ENCODE results near the gene NDUFV2.

NDUFV2 gene

DNA sequence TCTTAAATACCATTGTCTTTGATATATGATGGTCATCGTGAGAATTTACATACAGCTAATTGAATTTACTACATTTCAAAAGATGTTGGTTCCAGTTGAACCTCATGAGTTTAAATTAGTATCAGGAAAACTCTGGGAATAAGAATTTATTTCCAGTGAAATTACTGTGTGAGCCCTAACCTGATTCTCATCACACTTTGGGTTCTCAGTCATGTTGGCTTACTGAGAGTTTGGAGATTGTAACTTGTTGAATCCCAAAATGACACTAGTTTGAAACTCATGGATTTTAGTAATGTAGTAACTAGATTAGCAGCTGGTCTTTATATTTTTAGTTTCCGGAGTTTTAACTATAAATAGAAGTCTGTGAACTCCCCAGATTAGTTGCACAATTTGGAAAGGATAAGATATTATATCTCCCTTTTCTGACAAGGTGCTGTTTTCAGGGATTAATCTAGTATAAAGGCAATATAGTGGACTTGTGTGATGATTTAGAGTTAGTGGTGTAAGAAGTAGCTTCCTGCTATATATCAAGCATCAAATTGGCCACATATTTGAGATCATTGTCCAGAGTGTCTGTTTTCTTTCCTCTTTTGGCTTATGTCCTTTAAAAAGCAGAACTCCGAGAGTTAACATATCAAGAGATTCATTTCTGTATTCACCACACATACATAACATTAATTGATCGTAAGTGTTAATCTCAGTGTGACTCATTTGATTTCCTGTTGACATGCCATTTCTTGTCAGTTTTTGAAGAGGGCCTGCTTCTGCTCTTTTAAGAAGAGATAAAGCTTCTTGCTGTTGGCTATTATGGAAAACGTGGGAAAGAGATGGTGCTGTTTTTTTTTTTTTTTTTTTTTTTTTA lies 15.7 kb downstream of the NDUFV2 start:
- DNase-seq (ENCODE audit: low spot score) = peak; percentile 34

DNA sequence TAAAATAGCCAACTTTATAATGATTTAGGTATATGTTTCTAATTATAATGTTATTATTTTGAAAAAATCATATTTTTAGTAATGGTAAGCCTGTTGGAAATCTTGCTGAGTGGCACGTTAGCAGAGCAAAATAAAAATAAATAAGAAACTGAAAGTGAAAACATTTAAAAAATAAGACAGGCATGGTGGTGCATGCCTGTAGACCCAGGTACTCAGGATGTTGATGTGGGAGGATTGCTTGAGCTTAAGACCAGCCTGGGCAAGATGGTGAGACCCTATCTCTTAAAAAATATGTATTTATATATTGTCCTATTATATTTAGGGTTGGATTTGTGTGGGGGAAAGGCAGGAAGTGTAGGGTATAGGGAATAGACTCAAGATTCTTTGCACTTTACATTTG lies 18.3 kb downstream of the NDUFV2 start:
- DNase-seq (ENCODE audit: low spot score) = no peak

DNA sequence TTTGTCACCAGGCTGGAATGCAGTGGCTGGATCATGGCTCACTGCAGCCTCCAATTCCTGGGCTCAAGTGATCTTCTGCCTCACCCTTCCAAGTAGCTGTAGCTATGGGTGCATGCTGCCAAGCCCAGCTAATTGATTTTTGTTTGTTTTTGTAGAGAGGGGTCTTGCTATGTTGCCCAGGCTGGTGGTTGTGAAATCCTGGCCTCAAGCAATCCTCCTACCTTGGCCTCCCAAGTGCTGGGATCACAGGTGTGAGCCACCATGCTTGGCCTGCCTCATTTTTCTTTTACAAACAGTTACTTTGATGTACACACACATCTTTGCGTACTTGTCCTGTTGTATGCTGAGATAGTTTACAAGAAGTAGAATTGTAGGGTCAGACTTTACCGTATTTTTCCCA lies 21.0 kb downstream of the NDUFV2 start:
- DNase-seq (ENCODE audit: low spot score) = no peak

DNA sequence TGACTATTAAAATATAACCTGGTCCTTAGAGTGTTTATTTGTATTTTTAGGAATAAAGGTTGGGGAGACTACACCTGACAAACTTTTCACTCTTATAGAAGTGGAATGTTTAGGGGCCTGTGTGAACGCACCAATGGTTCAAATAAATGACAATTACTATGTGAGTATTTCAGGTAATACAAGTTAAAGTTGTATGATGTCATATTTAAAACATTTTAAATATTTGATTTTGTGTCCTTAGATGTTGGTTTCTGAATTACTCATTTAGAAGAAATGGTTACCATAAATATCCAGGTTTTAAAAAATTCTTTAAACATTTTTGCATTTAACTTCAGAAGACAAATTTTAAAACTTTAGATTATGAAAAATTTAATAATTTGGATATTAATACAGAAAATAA lies 22.3 kb downstream of the NDUFV2 start:
- DNase-seq (ENCODE audit: low spot score) = no peak

DNA sequence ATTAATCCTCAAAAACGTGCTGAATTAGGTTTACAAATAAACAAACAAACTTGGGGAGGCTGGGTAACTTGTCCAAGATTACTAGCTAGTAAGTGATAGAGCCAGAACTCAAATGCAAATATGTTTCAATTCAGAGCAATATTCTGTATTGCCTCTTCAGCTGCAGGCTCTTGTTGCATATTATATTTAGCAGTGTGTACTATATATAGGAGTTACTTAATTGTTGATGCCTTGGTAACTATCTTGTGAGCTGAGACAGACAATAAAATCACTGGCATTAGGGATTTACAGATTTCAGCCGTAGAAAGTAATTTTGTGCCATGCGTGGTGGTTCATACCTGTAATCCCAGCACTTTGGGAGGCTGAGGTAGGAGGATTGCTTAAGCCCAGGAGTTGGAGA lies 23.8 kb downstream of the NDUFV2 start:
- DNase-seq (ENCODE audit: low spot score) = no peak

DNA sequence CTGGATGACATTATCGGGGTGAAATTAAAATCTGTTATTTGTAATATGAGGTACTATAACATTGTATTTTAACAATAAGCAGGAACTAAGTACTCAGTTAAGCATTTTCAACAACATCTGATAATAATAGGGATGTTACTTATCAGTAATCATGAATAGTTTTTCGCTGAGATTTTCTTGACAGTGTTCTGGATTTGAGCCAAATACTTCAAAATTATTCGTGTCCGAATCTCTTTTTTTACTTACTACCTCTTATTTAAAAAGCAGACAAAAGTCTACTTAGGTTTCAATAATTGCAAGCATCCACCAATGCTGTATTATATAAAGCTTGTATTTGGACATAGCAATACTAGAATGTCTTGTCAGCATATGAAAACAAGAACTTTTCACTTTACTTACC lies 27.7 kb downstream of the NDUFV2 start:
- DNase-seq (ENCODE audit: low spot score) = no peak

DNA sequence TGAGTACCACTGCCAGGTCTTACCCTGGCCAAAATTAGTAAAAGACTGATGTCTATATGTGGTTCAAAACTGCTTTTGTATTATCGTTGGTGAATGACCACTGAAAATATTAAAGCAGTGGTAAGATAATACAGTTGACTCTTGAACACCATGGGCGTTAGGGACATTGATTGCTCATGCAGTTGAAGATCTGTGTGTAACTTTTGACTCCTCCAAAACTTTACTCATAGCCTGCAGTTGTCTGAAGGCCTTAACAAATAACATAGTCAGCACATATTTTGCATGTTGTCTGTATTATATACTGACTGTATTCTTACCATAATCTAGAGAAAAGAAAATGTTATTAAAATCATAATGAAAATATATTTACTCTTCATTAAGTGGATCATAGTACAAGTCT lies 28.3 kb downstream of the NDUFV2 start:
- no peak for DNase-seq (ENCODE audit: low spot score)

DNA sequence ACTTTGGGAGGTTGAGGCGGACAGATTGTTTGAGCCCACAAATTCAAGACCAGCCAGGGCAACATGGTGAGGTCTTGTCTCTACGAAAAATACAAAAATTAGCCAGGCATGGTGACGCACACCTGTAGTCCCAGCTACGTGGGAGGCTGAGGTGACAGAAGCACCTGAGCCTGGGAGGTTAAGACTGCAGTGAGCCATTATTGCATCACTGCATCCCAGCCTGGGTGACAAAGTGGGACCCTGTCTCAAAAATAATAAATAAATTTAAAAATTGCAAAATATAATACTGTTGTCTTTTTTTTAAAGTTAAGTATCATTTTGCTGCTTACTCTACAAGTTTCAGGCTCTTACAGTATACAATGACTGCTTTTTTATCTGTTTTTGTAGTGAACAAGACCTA lies 30.1 kb downstream of the NDUFV2 start:
- no peak for DNase-seq (ENCODE audit: low spot score)

DNA sequence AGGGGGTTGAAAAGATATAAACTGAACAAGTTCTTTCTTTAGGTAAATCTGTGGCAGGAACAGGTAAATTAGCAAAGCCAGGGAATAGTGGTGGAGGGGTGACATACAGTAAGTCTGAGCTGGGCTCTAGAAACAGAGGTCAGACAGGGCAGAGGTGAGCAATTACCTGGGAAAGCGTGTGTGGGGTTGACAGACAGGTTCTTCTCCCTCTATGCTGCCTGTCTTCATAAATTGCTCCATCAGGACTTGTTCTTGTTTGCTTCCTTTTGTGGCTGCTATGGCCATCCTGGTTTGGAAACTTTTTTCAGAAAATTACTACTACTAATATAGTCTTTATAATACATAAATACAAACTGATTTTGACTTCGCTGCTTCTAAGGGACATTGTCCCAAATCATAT lies 30.7 kb downstream of the NDUFV2 start:
- DNase-seq (ENCODE audit: low spot score) = no peak

DNA sequence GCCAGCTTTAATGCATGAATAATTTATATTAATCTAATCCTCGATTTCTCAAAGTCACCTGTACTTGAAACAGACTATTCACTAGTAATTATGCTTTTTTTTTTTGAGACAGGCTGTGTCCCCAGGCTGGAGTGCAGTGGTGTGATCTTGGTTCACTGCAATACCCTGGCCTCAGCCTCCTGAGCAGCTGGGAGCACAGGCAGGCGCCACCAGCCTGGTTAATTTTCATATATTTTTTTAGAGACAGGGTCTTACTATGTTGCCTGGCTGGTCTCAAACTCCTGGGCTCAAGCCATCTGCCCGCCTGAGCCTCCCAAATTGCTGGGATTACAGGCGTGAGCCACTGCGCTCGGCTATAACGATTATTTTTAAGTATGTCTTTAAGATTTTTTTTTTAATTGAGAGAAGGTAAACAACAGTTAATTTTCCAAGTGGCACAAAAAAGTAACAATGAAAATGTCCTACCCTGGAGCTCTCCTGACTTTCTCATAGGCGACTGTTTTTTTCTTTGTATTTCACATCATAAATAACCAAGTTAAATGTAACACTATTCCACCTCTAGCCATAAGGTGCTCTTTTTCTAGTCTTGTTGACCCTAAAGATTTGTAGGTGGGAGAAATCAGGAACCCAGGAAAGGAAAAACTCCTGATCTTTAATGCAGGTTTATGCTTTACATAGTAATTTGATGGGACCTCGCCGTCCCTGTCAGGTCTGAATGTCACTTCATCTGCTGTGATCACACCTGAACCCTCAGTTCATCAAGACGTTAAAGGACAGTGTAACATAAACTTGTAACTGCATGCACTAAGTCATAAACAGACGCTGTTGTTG lies 32.8 kb downstream of the NDUFV2 start:
- no peak for DNase-seq (ENCODE audit: low spot score)

DNA sequence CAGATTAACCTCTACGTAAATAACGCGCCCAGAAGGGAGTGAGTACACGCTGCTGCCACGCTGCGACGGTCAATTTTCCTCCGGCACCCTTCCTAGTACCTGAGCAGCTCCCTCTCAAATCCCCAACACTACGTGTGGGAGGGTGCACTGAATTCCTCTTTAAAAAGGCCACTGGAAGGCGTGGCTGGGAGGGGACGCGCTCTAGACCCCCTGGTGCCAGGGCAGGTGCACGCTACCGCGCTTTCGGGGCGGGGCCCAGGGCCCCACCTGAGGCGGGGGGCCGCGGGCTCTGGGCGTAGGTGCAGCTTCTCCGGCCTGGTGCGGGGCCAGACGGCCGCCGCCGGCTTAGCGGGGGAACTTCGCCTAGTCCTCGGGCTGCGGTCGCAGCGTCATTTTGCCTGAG lies 33.4 kb downstream of the NDUFV2 start:
- DNase-seq (ENCODE audit: low spot score) = peak; percentile 57

DNA sequence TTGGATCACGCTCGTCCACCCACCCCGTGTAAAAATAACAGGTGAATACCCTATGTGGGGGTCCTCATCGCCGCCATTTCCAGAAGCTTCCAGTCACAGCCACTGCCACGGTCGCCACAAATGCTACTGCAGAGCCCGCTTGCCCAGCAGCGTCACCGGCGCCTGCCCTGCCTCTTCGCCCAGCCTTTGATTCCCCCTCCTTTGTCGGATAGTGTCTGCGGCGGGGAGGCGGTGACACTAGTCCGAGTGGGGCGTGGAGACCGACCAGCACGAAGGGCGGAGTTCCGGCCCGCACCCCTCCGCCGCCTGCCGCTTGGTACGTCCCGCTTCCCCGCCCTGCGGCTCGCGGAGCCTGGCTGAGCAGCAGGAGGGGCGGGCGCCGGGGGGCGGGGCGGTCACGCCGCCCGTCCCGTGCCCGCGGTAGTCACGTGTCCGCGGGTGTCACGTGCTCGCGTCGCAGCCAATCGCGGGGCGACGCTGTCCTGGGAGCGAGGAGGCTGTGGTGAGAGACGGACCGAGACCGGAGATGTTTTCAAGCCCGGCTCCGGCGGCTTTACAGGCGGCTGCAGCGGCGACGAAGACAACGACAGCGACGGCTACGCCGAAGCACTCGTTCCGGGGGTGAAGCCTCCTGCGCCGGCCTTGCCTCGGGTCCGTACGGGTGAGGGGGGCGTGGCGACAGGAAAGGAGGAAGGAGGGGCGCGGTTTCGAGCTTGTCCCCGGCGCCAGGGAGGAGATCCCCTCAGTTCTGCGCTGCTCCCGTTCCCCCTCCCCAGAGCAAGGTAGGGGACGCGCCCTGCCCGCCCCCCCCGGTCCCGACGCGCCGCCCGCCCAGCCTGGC lies 34.0 kb downstream of the NDUFV2 start, which contains the start of gene ANKRD12:
ANKRD12 (plus strand) TSS at position 467 of the 841 bp plus-strand sequence. CDS start 45,652 bp downstream, outside the sequence.
- peak; percentile 96 for DNase-seq (ENCODE audit: low spot score)

DNA sequence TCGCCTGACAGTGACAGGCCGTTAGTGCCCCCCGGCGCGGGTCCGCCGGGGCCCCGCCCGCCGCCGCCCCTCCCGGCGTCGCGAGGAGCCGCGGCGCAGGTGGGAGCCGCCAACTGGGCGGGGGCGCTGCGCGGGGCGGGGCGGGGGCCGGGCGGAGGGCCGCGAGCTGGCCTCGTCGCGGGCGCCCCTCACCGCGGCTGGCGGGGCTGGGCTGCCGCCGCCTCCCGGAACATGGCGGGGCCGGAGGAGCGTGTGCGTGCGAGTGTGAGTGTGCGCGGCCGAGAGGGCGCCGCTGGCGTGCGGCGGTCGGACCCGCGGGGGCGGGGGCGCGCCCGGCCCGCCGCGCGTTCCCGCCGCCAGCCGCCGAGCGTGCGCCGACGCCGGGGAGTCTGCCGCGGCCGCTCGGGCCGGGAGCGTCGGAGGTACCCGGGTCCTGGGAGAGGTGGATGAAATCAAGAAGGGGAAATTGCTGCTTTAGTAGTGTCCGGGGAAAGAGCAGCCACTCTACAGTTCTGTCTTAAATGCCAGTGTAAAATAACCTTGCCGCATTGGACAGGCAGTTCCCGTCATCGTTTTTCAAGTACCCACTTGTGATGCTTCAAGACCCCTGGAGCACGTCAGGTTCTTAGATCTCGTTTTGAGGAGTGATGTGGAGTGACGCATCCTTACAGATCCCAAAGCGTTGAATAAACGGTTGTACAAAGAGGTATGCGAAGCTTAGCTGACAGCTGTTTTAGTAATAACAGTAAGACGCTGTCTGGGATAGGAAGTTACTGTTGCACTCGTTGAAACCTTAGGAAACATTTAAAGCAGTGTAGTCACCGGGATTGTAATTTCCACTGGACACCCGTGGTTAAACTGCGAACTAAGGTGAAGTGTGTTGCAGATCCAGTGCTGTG lies 34.9 kb downstream of the NDUFV2 start:
- DNase-seq (ENCODE audit: low spot score) = peak; percentile 75

DNA sequence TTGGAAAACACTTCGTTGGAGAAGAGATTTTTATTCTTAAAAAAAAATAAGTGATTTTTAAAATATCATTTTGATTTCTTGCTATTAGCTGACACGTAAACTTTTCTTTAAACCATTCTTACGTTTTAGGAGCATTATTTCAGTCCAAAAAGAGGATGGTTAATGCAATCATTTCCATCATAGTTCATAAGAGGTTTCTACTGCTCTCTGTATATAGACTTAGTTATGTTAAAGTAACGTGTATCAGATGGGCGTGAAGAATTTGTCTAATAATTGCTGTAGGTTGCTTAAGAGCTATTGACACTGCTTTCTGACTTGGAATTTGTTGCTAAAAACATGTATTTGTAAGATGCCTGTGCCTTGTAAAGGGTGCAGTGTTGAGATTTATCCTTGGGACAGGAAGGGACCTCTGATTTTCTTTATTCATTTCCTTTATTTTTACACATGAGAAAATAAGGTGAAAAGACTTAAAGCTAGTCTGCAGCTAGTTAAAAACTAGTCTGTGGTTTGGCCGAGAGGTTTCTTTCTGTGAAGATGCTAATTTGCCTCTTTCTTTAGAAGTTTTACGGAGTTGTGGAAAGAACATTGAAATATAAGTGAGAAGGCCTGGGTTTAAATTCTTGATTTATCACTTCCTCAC lies 37.0 kb downstream of the NDUFV2 start:
- no peak for DNase-seq (ENCODE audit: low spot score)

DNA sequence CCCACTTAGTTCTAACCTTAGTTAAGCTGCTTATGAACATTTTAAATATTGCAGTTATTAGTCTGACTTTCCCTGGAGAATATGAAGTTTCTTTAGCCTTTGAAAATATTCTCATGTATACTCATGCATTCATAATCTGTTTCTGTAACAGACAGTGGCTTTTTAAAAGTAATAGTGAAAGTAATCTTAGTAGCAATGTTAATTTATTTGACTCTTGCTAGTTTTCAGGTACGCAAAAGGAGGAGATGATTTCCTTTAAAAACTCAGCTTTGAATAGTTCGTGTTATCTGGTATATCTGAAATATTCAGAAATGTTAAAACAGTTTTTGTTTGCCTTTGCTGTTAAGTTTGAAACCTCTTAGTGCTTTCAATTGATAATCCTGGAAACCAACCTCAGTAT lies 37.9 kb downstream of the NDUFV2 start:
- no peak for DNase-seq (ENCODE audit: low spot score)

DNA sequence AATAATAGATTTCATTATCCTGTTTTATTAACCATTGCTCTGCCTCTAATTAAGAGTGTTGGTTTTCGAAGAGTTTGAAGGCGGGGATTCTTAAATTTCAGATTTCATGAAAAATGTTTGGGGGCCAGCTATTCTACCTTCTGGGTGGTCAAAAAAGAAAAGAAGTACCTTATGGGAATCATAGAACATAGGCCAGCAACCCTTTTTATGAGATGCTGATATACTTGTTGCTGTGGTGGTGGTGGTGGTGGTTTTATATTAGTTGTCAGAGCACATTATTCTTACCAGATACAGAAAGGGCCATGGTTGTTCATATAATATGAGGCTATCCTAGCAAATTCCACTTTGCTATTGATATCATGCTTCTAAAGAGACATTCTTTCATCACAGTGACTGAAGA lies 38.5 kb downstream of the NDUFV2 start:
- DNase-seq (ENCODE audit: low spot score) = no peak

DNA sequence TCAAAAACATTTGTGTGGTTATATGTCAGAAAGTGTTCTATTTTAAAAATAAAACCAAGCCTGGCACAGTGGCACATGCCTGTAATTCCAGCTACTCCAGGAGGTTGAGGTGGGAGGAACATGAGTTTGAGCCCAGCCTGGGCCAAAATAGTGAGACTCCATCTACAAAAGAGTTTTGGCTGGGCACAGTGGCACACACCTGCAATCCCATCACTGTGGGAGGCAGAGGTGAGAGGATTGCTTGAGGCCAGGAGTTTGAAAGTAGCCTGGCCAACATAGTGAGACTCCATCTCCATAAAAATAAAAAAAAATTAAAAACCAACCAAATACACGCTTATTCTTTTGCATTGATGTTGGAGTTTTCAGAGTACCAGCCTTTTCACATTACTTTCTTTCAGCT lies 43.7 kb downstream of the NDUFV2 start:
- DNase-seq (ENCODE audit: low spot score) = no peak

DNA sequence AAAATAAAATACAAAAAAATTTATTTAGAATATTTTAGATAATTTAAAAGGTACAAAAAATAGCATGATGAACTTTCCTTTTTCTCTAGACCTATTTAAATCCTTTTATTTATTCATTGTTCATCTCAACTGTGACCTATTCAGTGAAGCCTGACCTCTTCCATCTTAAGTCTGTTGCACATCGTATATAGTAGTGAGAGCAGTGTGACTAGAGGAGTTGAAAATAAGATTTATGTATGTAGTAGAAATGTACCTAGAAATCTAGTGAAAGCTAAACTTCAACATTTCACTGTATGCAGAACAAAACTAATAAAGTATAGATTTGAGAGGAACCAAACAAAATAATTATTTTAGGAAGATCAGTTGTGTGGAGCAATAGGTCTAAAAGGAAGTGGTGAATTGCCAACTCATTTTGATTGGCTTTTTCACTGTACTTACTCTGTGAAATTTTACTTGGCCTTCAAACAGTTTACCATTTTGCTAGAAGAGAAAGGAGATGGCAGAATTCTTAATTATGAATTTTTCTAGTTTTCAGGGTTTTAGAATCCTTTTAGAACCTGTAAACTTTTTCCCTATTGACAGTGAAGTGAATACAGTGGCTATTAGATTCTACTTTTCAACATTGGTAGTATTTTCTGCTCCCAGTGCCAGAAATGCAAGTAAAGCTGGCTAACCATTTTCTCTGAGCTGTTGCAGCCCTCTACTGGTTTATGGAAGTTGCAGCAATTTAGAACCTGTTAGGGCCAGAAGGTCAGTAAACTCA lies 45.1 kb downstream of the NDUFV2 start:
- peak; percentile 74 for DNase-seq (ENCODE audit: low spot score)

DNA sequence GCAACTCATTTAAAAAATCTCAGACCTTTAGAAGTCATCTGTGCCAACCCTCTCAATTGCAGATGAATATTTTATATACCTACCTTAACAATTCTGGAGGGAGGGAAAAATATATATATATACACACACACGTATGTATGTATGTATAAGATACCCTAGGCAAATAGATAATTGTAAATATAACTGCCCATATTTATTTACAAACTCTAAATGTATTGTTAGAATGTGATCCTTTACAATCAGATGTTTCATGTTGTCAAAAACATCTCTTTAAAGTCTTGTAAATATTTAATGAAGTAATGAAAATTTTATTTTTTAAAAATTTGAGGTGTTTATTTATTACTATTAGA lies 45.7 kb downstream of the NDUFV2 start:
- DNase-seq (ENCODE audit: low spot score) = no peak

DNA sequence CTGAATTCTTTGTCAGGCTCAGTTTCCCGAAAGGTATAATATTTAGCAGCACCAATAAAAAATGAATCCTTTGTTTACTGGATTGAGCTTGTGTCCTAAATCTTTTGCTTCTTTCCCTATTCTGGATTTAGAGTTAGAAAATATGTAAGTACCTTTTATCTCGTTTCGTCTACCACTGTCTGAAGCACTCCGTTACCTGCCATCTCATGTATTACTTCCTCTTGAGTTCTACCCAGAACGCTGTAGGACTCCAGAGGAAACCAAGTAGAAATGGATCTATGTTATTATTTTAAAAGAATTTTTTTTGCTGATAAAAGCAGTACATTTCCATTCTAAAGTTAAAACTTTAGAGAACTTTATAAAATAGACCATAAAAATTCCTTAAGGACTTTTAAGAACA lies 47.6 kb downstream of the NDUFV2 start:
- DNase-seq (ENCODE audit: low spot score) = no peak
